Cardiac muscle cell (in vitro differentiated cells and primary cell): ENCODE data around the gene VSTM4. TPM values are rescaled to one million over a fixed set of nuclear protein-coding genes. Genes with fewer than 3 reads are reported as not detected.

Source experiments
- DNase-seq, 2 donors: peaks; one replicate each; pipeline versions ENCODE4 v3.0.0 to v3.0.0-alpha.2; 2010 to 2017; ENCODE audit warnings: low read depth in 1 of 2, low spot score in 1 of 2
- H3K27ac ChIP-seq: fragments of 200-600 bp; sonication (generic); 2 replicates; pipeline ENCODE4 v1.5.1; 2016
- H3K27me3 ChIP-seq: fragments of 200-600 bp; sonication (generic); 2 replicates; pipeline ENCODE4 v1.6.0; 2016; ENCODE audit warnings: control low read depth
- H3K36me3 ChIP-seq: fragments of 200-600 bp; sonication (generic); 2 replicates; pipeline ENCODE4 v1.5.1; 2016; ENCODE audit warnings: control low read depth
- H3K4me1 ChIP-seq: fragments of 200-600 bp; sonication (generic); 2 replicates; pipeline ENCODE4 v1.8.1; 2017; ENCODE audit warnings: low read depth, mild to moderate bottlenecking, mixed run types
- H3K4me3 ChIP-seq: fragments of 200-600 bp; sonication (generic); 2 replicates; pipeline ENCODE4 v1.5.1; 2016; ENCODE audit warnings: mild to moderate bottlenecking
- H3K9me3 ChIP-seq: fragments of 200-600 bp; sonication (generic); 2 replicates; pipeline ENCODE4 v1.5.1; 2017; ENCODE audit warnings: low read depth, mild to moderate bottlenecking, control low read depth
- CTCF ChIP-seq: IDR thresholded peaks from 2 replicates; pipeline ENCODE4 v1.5.1; 2012; ENCODE audit warnings: low read depth, mild to moderate bottlenecking, low read length
- polyA plus RNA-seq: library from polyadenylated mRNA; unstranded; fragments of >200 nt; fragmentation: Nextera tagmentation; extraction: Ambion mirVana; gene quantifications from 2 replicates; pipeline ENCODE4 v1.2.1, GENCODE V29; 2016
- total RNA-seq: library from RNA; depleted of rRNA; stranded (reverse); fragments of >200 nt; gene quantifications from 2 replicates; pipeline ENCODE4 v1.2.3, GENCODE V29; 2016

The VSTM4 gene
- total RNA-seq (2.3 and 6.0 TPM in 2 replicates), polyA plus RNA-seq (3.6 and 6.8 TPM in 2 replicates)

- Histone ChIP-seq H3K27ac (no peak within 1 kb of the TSS), H3K4me3 (peak within 1 kb of the TSS; percentile 54), H3K27me3 (no peaks in the 10 kb centered on the region), H3K36me3 (no peaks in the 10 kb centered on the region), H3K4me1 (peaks cover 10% of the 10 kb centered on the region), H3K9me3 (no peaks in the 10 kb centered on the region)
- DNase-seq: peak; percentile 61 to 71
- no peak for TF ChIP-seq CTCF
These were observed at the start of gene VSTM4 for GRCh38 chr10:49115015-49115795. Gene VSTM4 (minus strand): TSS chr10:49115522. CDS start chr10:49115485, 37 bp downstream.

- peak; percentile 79 for TF ChIP-seq CTCF
- H3K36me3 ChIP-seq: no peaks in the 10 kb centered on the region
- DNase-seq: peak; percentile 59 to 75
These were observed 49.4 kb upstream of the VSTM4 start for GRCh38 chr10:49164559-49165188.

DNA sequence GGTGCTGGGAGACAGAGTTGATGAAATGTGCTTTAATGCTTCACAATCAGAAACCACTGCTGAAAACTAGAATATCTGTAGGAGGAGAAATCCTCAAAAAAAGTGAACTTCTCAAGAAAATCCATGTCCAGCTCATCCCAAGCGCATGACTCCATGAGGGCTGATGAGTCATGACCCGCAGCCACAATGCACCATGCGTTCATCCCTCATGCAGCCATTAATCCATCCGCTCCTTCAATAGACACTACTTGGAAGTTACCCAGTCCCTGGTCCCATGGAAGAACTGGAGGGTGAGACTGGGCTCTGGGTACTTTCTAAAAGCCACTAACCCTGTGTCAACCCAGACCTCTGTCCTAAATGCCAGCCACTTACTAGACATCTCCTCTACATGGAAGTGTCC, 48.4 kb upstream of the VSTM4 start:
- DNase-seq: no peak
- Histone ChIP-seq H3K9me3 (no peaks in the 10 kb centered on the region), H3K27me3 (no peaks in the 10 kb centered on the region), H3K4me3 (no peak overlapping the region), H3K4me1 (no peaks in the 10 kb centered on the region), H3K27ac (no peak overlapping the region), H3K36me3 (no peaks in the 10 kb centered on the region)
- no peak for TF ChIP-seq CTCF

More at GRCh38 chr10:49164559-49165188, 49.4 kb upstream of the VSTM4 start:
- no peaks in the 10 kb centered on the region for H3K27me3 ChIP-seq
- no peak overlapping the region for H3K4me3 ChIP-seq
- no peak overlapping the region for H3K27ac ChIP-seq
- no peaks in the 10 kb centered on the region for H3K9me3 ChIP-seq
- H3K4me1 ChIP-seq: no peaks in the 10 kb centered on the region

GRCh38 chr10:49162761-49163310, 47.5 kb upstream of the VSTM4 start:
- DNase-seq: no peak
- Histone ChIP-seq H3K9me3 (no peaks in the 10 kb centered on the region), H3K4me1 (no peaks in the 10 kb centered on the region), H3K27me3 (no peaks in the 10 kb centered on the region), H3K36me3 (no peaks in the 10 kb centered on the region), H3K27ac (no peak overlapping the region), H3K4me3 (no peak overlapping the region)
- no peak for TF ChIP-seq CTCF

DNA sequence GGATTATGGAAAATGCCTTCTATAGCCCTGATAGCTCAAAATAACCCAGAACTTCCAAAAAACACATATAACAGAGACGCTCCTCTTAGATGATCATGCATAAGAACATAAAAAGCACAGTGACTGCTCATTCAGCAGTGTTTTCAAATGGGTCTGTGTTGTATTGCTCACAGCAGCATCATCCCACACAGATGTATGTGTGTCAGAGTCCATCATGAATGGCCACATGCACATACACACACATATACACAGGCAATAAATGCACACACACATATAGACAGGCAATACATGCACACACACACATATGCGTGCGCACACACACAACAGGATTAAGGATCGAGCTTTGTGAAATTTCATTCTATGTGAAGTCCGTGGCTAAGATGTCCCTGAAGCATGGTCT, 46.7 kb upstream of the VSTM4 start:
- no peaks in the 10 kb centered on the region for H3K27me3 ChIP-seq
- H3K4me1 ChIP-seq: no peaks in the 10 kb centered on the region
- H3K27ac ChIP-seq: no peak overlapping the region
- DNase-seq: no peak
- no peaks in the 10 kb centered on the region for H3K36me3 ChIP-seq
- no peaks in the 10 kb centered on the region for H3K9me3 ChIP-seq
- TF ChIP-seq CTCF: no peak
- no peak overlapping the region for H3K4me3 ChIP-seq
